Glutamatergic neuron (in vitro differentiated cells): ENCODE results near the gene RNF38. TPM values are rescaled to one million over a fixed set of nuclear protein-coding genes. Genes with fewer than 3 reads are reported as not detected.
A peak's percentile ranks its signal among the peaks of the same experiment; 100 is the strongest.
"Not testable (repeated sequence)": the region's sequence is repeated elsewhere in the genome, so short reads cannot be mapped to it uniquely, and the experiment has no call there.

Source experiments
- DNase-seq: peaks from one replicate; pipeline ENCODE4 v3.0.0; 2022
- H3K27ac Mint-ChIP-seq: one replicate; pipeline ENCODE4 v1.8.0; 2020; ENCODE audit warnings: mild to moderate bottlenecking, mixed read lengths, inconsistent platforms; ENCODE audit not compliant: unreplicated experiment
- H3K27me3 Mint-ChIP-seq: one replicate; pipeline ENCODE4 v1.8.0; 2020; ENCODE audit warnings: mild to moderate bottlenecking, moderate library complexity, mixed read lengths, inconsistent platforms; ENCODE audit not compliant: unreplicated experiment
- H3K36me3 Mint-ChIP-seq: one replicate; pipeline ENCODE4 v1.8.0; 2020; ENCODE audit warnings: mild to moderate bottlenecking, mixed read lengths, inconsistent platforms; ENCODE audit not compliant: unreplicated experiment
- H3K4me1 Mint-ChIP-seq: one replicate; pipeline ENCODE4 v1.8.0; 2020; ENCODE audit warnings: mild to moderate bottlenecking, low read depth, mixed read lengths, inconsistent platforms; ENCODE audit not compliant: unreplicated experiment
- H3K4me3 Mint-ChIP-seq: one replicate; pipeline ENCODE4 v1.8.0; 2020; ENCODE audit warnings: mild to moderate bottlenecking, mixed read lengths, inconsistent platforms; ENCODE audit not compliant: unreplicated experiment
- H3K9me3 Mint-ChIP-seq: one replicate; pipeline ENCODE4 v1.8.0; 2020; ENCODE audit warnings: mild to moderate bottlenecking, moderate library complexity, mixed read lengths, inconsistent platforms; ENCODE audit not compliant: unreplicated experiment
- long read RNA-seq: library from polyadenylated mRNA; unstranded; transcript quantifications from one replicate; pipeline ENCODE4 v2.0.0, GENCODE V29; 2020; ENCODE audit not compliant: unreplicated experiment
- total RNA-seq: library from RNA; stranded (reverse); fragmentation: NEBNext Ultra II Directional; extraction: Animal tissue kit (Norgen Biotek cat#: 25700); gene quantifications from one replicate; pipeline ENCODE4 v1.2.1, GENCODE V29; 2021; ENCODE audit not compliant: unreplicated experiment
- TF ChIP-seq, protein P1 (sequence below): fragments of 200-600 bp; sonication (generic); IDR thresholded peaks from one replicate; pipeline ENCODE4 v1.5.0; 2021; ENCODE audit not compliant: partially characterized antibody, unreplicated experiment

The RNF38 gene
- total RNA-seq = 129 TPM
- long read RNA-seq, full-length matches to known transcripts = 1 of 5 reads
- long read RNA-seq, partial matches to known transcripts = 2 of 5 reads
- long read RNA-seq, other reads (novel, unspliced or antisense) = 2 of 5 reads

- TF ChIP-seq, protein P1, sequence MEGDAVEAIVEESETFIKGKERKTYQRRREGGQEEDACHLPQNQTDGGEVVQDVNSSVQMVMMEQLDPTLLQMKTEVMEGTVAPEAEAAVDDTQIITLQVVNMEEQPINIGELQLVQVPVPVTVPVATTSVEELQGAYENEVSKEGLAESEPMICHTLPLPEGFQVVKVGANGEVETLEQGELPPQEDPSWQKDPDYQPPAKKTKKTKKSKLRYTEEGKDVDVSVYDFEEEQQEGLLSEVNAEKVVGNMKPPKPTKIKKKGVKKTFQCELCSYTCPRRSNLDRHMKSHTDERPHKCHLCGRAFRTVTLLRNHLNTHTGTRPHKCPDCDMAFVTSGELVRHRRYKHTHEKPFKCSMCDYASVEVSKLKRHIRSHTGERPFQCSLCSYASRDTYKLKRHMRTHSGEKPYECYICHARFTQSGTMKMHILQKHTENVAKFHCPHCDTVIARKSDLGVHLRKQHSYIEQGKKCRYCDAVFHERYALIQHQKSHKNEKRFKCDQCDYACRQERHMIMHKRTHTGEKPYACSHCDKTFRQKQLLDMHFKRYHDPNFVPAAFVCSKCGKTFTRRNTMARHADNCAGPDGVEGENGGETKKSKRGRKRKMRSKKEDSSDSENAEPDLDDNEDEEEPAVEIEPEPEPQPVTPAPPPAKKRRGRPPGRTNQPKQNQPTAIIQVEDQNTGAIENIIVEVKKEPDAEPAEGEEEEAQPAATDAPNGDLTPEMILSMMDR = no peak
- H3K27me3 Mint-ChIP-seq = peaks cover 9% of the 10 kb centered on the region
Observed at GRCh38 chr9:36399980-36400331, at the start of gene RNF38. Gene RNF38 (minus strand): TSS chr9:36400269. CDS start chr9:36400108, 161 bp downstream.

DNA sequence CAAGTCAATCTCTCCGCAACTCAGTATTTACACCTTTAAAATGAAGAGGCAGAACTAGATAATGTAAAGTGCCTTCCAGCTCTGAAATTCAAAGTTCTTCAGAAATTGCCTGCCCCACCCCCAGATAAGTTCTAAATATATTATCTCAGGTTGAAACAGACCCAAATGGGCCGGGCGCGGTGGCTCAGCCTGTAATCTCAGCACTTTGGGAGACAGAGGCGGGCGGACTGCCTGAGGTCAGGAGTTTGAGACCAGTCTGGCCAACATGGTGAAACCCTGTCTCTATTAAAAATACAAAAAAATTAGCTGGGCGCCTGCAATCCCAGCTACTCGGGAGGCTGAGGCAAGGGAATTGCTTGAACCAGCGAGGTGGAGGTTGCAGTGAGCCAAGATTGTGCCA, 48.5 kb upstream of the RNF38 start:
- not testable (repeated sequence) for H3K27ac Mint-ChIP-seq

More at GRCh38 chr9:36399980-36400331, at the start of gene RNF38:
- DNase-seq = no peak
- H3K36me3 Mint-ChIP-seq = no peaks in the 10 kb centered on the region
- peak within 1 kb of the TSS; percentile 98 for H3K27ac Mint-ChIP-seq
- H3K4me3 Mint-ChIP-seq = peak within 1 kb of the TSS; percentile 95
- H3K4me1 Mint-ChIP-seq = peaks cover 27% of the 10 kb centered on the region
- H3K9me3 Mint-ChIP-seq = peaks cover 10% of the 10 kb centered on the region

DNA sequence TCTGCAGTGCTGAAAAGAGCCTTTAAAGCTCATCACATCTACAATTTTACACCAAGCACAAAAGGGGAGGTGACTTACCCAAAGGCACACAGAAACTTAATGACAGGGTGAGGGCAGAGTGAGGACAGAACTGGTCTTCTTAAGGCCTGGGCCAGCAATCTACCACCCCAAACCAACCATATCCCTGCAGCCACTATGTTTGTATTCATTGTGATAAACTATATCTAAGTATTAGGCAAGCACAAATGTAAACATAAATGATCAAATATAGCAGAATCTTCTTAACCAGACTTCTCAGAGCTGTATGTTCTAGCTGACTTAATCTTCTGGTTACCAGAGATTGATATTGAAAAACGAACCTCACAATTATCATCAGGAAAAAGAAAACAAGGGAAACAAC, 47.9 kb upstream of the RNF38 start:
- DNase-seq = no peak
- Mint-ChIP-seq H3K36me3 (no peaks in the 10 kb centered on the region), H3K27me3 (peaks cover 2% of the 10 kb centered on the region), H3K9me3 (no peaks in the 10 kb centered on the region), H3K4me1 (peaks cover 12% of the 10 kb centered on the region), H3K4me3 (no peak overlapping the region), H3K27ac (no peak overlapping the region)
- TF ChIP-seq, protein P1 = no peak

More for the DNA sequence above, 48.5 kb upstream of the RNF38 start:
- not testable (repeated sequence) for H3K36me3 Mint-ChIP-seq, H3K4me1 Mint-ChIP-seq, H3K4me3 Mint-ChIP-seq, H3K27me3 Mint-ChIP-seq, DNase-seq, H3K9me3 Mint-ChIP-seq

- not testable (repeated sequence) for DNase-seq, H3K27ac Mint-ChIP-seq, H3K27me3 Mint-ChIP-seq, H3K9me3 Mint-ChIP-seq, H3K36me3 Mint-ChIP-seq, H3K4me3 Mint-ChIP-seq
- H3K4me1 Mint-ChIP-seq = peaks cover 13% of the 10 kb centered on the region
Observed at GRCh38 chr9:36446678-36447077, 46.6 kb upstream of the RNF38 start.

DNA sequence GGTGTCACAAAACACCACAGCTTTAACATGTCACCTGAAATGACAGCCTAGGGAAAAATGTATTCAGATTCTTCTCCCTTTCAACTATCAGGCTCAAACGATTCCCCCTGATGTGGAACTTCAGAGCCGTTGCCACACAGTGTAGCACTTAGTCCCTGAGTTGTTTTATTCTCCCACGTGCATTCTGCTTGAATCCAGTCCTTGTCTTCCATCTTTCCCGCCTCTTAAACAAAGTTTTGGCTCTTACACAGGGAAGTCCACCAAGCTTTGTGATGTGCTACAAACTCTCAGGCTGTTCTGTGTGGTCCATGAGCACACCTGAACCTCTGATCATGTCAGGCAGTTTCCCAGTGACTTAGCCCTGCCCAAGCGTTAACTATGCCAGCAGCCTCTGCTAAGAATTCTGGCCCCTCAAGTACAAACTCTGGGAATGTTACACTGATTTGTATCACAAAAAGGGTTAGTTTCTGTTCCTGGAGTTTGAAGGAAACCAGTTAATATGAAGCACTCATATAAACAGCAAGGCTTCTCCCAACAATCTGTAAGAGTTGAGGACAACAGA, 45.8 kb upstream of the RNF38 start:
- TF ChIP-seq, protein P1 = no peak
- no peaks in the 10 kb centered on the region for H3K9me3 Mint-ChIP-seq

DNA sequence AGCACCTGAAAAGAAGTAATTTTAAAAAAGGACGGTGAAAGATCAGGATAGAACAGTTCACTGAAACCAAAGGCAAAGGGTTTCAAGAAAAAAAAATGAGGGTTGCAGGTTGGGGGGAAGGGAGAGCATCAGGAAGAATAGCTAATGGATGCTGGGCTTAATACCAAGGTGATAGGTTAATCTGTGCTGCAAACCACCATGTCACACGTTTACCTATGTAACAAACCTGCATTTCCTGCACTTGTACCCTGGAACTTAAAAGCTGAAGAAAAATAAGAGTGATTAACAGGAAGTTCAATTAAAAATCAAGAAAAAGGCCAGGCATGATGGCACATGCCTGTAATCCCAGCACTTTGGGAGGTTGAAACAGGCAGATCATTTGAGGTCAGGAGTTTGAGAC, 44.1 kb upstream of the RNF38 start:
- TF ChIP-seq, protein P1 = no peak
- Mint-ChIP-seq H3K4me3 (no peak overlapping the region), H3K4me1 (peaks cover 13% of the 10 kb centered on the region), H3K36me3 (no peaks in the 10 kb centered on the region), H3K27ac (no peak overlapping the region), H3K27me3 (no peaks in the 10 kb centered on the region), H3K9me3 (no peaks in the 10 kb centered on the region)
- no peak for DNase-seq

More for the DNA sequence above, 45.8 kb upstream of the RNF38 start:
- H3K4me3 Mint-ChIP-seq = no peak overlapping the region
- no peaks in the 10 kb centered on the region for H3K27me3 Mint-ChIP-seq
- no peak for DNase-seq
- peaks cover 13% of the 10 kb centered on the region for H3K4me1 Mint-ChIP-seq
- no peak overlapping the region for H3K27ac Mint-ChIP-seq
- H3K36me3 Mint-ChIP-seq = no peaks in the 10 kb centered on the region
